K562 (cell line): Measurements from ENCODE around the gene CD226. TPM values are rescaled to one million over a fixed set of nuclear protein-coding genes. Genes with fewer than 3 reads are reported as not detected.
A peak's percentile ranks its signal among the peaks of the same experiment; 100 is the strongest.

Source experiments
- ATAC-seq: fragments of 200-7000 bp; cut with Tn5 transposase; 3 replicates; pipeline ENCODE4 v1.9.1; 2020; ENCODE audit warnings: moderate library complexity
- BruUV-seq: library from RNA; stranded (reverse); fragments of 400-500 nt; replicated peaks from 2 replicates; lab custom pipeline; 2021; lab: Mats Ljungman, UMichigan
- CTCF ChIA-PET: fragments of 300-600 bp; formaldehyde crosslinking; extraction: SDS; loops from one replicate; lab custom pipeline; 2021; ENCODE audit warnings: low intra/inter-chr PET ratio; lab: Yijun Ruan, JAX
- POLR2A ChIA-PET: fragments of 300-600, 350-650 bp; sonication (Branson Sonifier 250); formaldehyde crosslinking; extraction: SDS; loops from one replicate; lab custom pipeline; 2021; ENCODE audit warnings: antibody characterized with exemption, inconsistent platforms; lab: Yijun Ruan, JAX
- DNase-seq, 4 experiments: peaks; one replicate each; pipeline versions ENCODE4 v3.0.0 to v3.0.0-alpha.2; 2011 to 2018; ENCODE audit warnings: low spot score in 3 of 4, mixed read lengths in 3 of 4; ENCODE audit errors: extremely low read depth in 1 of 4
- FAIRE-seq: peaks from 2 replicates; lab custom pipeline; 2011; peaks lifted over from hg19 to GRCh38; lab: Jason Lieb, UNC
- H2AFZ ChIP-seq: 2 replicates; pipeline ENCODE4 v1.6.0; 2011; ENCODE audit warnings: low read depth, low read length, control low read depth, inconsistent platforms
- H3K27ac ChIP-seq: fragments of 200-600 bp; 3 replicates; pipeline ENCODE4 v1.8.0; 2011; ENCODE audit warnings: low read depth, mild to moderate bottlenecking, control low read depth, inconsistent platforms, low read length, moderate library complexity, mixed read lengths; ENCODE audit errors: extremely low read depth
- H3K27me3 ChIP-seq, 2 experiments: fragments of 300-600 bp in 1 of 2; 2 replicates in 1 of 2; 3 replicates in 1 of 2; pipeline versions ENCODE4 v1.6.0 to v1.8.0; 2011; ENCODE audit warnings: inconsistent platforms in 2 of 2, low read length in 2 of 2, mild to moderate bottlenecking in 1 of 2, mixed read lengths in 1 of 2, moderate library complexity in 1 of 2; ENCODE audit not compliant: control insufficient read depth in 2 of 2, insufficient read depth in 2 of 2
- H3K36me3 ChIP-seq: fragments of 300-600 bp; 3 replicates; pipeline ENCODE4 v1.8.0; 2011; ENCODE audit warnings: mild to moderate bottlenecking, low read length, inconsistent platforms; ENCODE audit not compliant: control insufficient read depth, insufficient read depth
- H3K4me1 ChIP-seq, 2 experiments: fragments of 200-600 bp in 1 of 2; replicated peaks in 1 of 2; 2 replicates in 1 of 2; 3 replicates in 1 of 2; pipeline versions ENCODE4 v1.5.1 to v1.8.0; 2011; ENCODE audit warnings: inconsistent platforms in 2 of 2, low read length in 2 of 2, mild to moderate bottlenecking in 1 of 2, mixed read lengths in 1 of 2, moderate library complexity in 1 of 2; ENCODE audit not compliant: control insufficient read depth in 2 of 2, insufficient read depth in 2 of 2
- H3K4me2 ChIP-seq: 2 replicates; pipeline ENCODE4 v1.6.1; 2011; ENCODE audit warnings: low read length, control low read depth, inconsistent platforms, mixed read lengths; ENCODE audit not compliant: insufficient read depth
- H3K4me3 ChIP-seq: fragments of 200-600 bp; sonication (generic), shearing (Covaris generic); 2 replicates; pipeline ENCODE4 v1.5.1; 2016; ENCODE audit warnings: control low read depth, inconsistent platforms
- H3K79me2 ChIP-seq: fragments of 200-600 bp; 3 replicates; pipeline ENCODE4 v1.8.0; 2011; ENCODE audit warnings: low read length, inconsistent platforms; ENCODE audit not compliant: control insufficient read depth, insufficient read depth
- H3K9ac ChIP-seq, 2 experiments: 2 replicates each; pipeline versions ENCODE4 v1.6.0 to v1.6.1; 2011; ENCODE audit warnings: low read depth in 2 of 2, low read length in 2 of 2, control low read depth in 1 of 2, inconsistent platforms in 1 of 2, mild to moderate bottlenecking in 1 of 2, mixed read lengths in 1 of 2; ENCODE audit not compliant: insufficient read depth in 1 of 2
- H3K9me1 ChIP-seq: one replicate; pipeline ENCODE4 v1.6.0; 2011; ENCODE audit warnings: inconsistent platforms, mild to moderate bottlenecking, low read length, moderate library complexity; ENCODE audit not compliant: control insufficient read depth, insufficient read depth
- H3K9me3 ChIP-seq: replicated peaks from 2 replicates; pipeline ENCODE4 v1.5.1; 2011; ENCODE audit warnings: low read depth, low read length, inconsistent platforms; ENCODE audit not compliant: control insufficient read depth, insufficient read depth
- H4K20me1 ChIP-seq: replicated peaks from 2 replicates; pipeline ENCODE4 v1.6.1; 2011; ENCODE audit warnings: low read length, inconsistent platforms, mixed read lengths; ENCODE audit not compliant: control insufficient read depth, insufficient read depth
- CHD7 ChIP-seq: fragments of 200-600 bp; sonication (generic); IDR thresholded peaks from one replicate; pipeline ENCODE4 v1.6.1; 2012; ENCODE audit warnings: mild to moderate bottlenecking, low read depth, low read length, inconsistent platforms
- DLX4 ChIP-seq: fragments of 250-450 bp; sonication (Bioruptor Pico); IDR thresholded peaks from 2 replicates; pipeline ENCODE4 v1.6.1; 2021; ENCODE audit warnings: mild to moderate bottlenecking
- ETV5 ChIP-seq: sonication (generic); formaldehyde crosslinking; IDR thresholded peaks from 2 replicates; pipeline ENCODE4 v1.4.0; 2020; ENCODE audit warnings: low read depth, mild to moderate bottlenecking, missing genetic modification reagents
- GTF2E2 ChIP-seq: fragments of 200-800 bp; sonication (Bioruptor generic); IDR thresholded peaks from 2 replicates; pipeline ENCODE4 v1.6.1; 2016; ENCODE audit warnings: missing genetic modification characterization, missing compliant biosample characterization
- HLTF ChIP-seq: fragments of 450-650 bp; IDR thresholded peaks from 2 replicates; pipeline ENCODE4 v1.6.1; 2016
- MEF2D ChIP-seq: conservative IDR thresholded peaks from 2 replicates; pipeline ENCODE4 v1.6.1; 2016; ENCODE audit warnings: low read depth, missing genetic modification characterization, missing compliant biosample characterization
- MTF1 ChIP-seq: fragments of 250-450 bp; sonication (Bioruptor Pico); IDR thresholded peaks from 2 replicates; pipeline ENCODE4 v1.9.0; 2021; ENCODE audit warnings: moderate library complexity, mild to moderate bottlenecking, inconsistent platforms, borderline replicate concordance
- NCOR1 ChIP-seq: fragments of 450-650 bp; IDR thresholded peaks from 2 replicates; pipeline ENCODE4 v1.6.1; 2016; ENCODE audit warnings: mild to moderate bottlenecking, moderate library complexity
- SPI1 ChIP-seq: IDR thresholded peaks from 2 replicates; pipeline ENCODE4 v1.6.1; 2011; ENCODE audit warnings: low read depth, low read length, control low read depth, borderline replicate concordance
- TAL1 ChIP-seq: fragments of 450-650 bp; IDR thresholded peaks from 2 replicates; pipeline ENCODE4 v1.6.1; 2016; ENCODE audit warnings: mild to moderate bottlenecking
- U2AF2 ChIP-seq: fragments of 200-400 bp; formaldehyde crosslinking; optimal IDR thresholded peaks from 2 replicates; pipeline ENCODE3; 2017; ENCODE audit warnings: low read depth, mild to moderate bottlenecking, low read length
- ZFPM2 ChIP-seq: fragments of 250-450 bp; sonication (Bioruptor Pico); IDR thresholded peaks from 2 replicates; pipeline ENCODE4 v1.5.1; 2022; ENCODE audit warnings: mild to moderate bottlenecking
- ZNF696 ChIP-seq: fragments of 250-450 bp; sonication (Bioruptor Pico); conservative IDR thresholded peaks from 2 replicates; pipeline ENCODE4 v1.4.0; 2020; ENCODE audit warnings: mild to moderate bottlenecking, moderate library complexity
- WGBS: fragments of 100-300 bp; shearing (Covaris generic); methylation state at CpG from one replicate; pipeline ENCODE4 v1.1.6; 2016; ENCODE audit warnings: low coverage, mixed read lengths; ENCODE audit not compliant: insufficient coverage; ENCODE audit errors: missing lambda C conversion rate; 5-methylcytosine and 5-hydroxymethylcytosine counted together
- in situ Hi-C: fragments of 300-500 bp; cut with MboI; formaldehyde crosslinking; loops from 4 replicates; pipeline ENCODE4 v1.15.0; 2018; ENCODE audit warnings: inconsistent platforms, mixed read lengths
- intact Hi-C: fragments of 100-400 bp; cut with micrococcal nuclease; formaldehyde crosslinking; loops from 2 replicates; pipeline ENCODE4 v1.14.2; 2022
- polyA plus RNA-seq, 8 experiments: library from polyadenylated mRNA; depleted of rRNA in 4 of 8; stranded (reverse) in 5 of 8; unstranded in 3 of 8; fragments of >200 nt; fragmentation: Nextera tagmentation in 2 of 8; fragmentation: Illumina TruSeq in 1 of 8; extraction: Ambion mirVana in 2 of 8; extraction: Trizol in 1 of 8; gene quantifications; 2 replicates each; pipeline versions ENCODE4 v1.2.1 to v1.2.3, GENCODE V29; 2011 to 2014; ENCODE audit warnings: inconsistent platforms in 1 of 8, missing spikeins in 1 of 8
- total RNA-seq, 7 experiments: library from RNA; depleted of rRNA in 6 of 7; stranded (reverse); fragments of >200 nt in 6 of 7; fragmentation: Illumina TruSeq in 2 of 7; extraction: Trizol in 2 of 7; gene quantifications; 2 replicates each; pipeline versions ENCODE4 v1.2.1 to v1.2.3, GENCODE V29; 2011 to 2021; ENCODE audit warnings: low replicate concordance in 1 of 7

Gene CD226
- total and polyA plus RNA-seq, 9 of the 15 experiments (the other 6 are each of a cell fraction or from before 2014, with no cell fraction given): 0.32 to 1.7 (median 0.80) TPM

DNA sequence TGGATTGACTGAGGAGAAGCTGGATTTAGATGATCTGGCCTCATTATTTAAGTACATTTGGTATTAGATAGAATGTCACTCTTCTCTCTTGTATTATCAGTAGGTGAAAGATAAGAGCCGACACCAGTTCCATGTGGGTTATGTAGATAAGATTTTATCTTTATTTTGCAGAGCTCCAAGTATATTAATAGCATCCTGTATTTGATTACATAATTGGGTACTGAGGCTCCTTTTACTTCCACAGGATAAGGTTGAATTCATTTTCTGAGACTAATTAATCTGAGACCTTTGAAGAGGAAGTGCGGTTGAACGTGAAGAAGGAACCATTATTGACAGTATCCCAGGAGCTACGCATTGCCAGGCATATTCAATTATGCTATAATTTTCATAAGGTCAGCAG lies 32.8 kb upstream of the CD226 start:
- H3K4me3 ChIP-seq: no peak overlapping the region
- ATAC-seq (no peak), DNase-seq (no peak), FAIRE-seq (no peak)
- no peak overlapping the region for H2AFZ ChIP-seq
- H3K9me3 ChIP-seq: no peaks in the 10 kb centered on the region
- H3K9me1 ChIP-seq: no peaks in the 10 kb centered on the region
- H3K4me1 ChIP-seq: peaks cover 0 to 10% of the 10 kb centered on the region in 2 experiments; a peak in 3 of 5 replicates
- in situ Hi-C loops: no loop called here
- no peaks in the 10 kb centered on the region; the same call in 2 of the 3 replicates for H3K36me3 ChIP-seq
- H3K9ac ChIP-seq: no peak overlapping the region
- intact Hi-C loops: no loop called here
- H4K20me1 ChIP-seq: no peaks in the 10 kb centered on the region
- WGBS: 34% methylated on average over 4 of the region's 4 CpGs
- H3K27ac ChIP-seq: no peak overlapping the region
- no peaks in the 10 kb centered on the region for H3K27me3 ChIP-seq
- no peak overlapping the region for H3K4me2 ChIP-seq
- POLR2A ChIA-PET: no interaction called here
- CTCF ChIA-PET: no interaction called here
- H3K79me2 ChIP-seq: no peaks in the 10 kb centered on the region
- BruUV-seq: no TSS peak
- TF ChIP-seq DLX4 (CRISPR knock-in tag) (no peak), CHD7 (no peak), MEF2D (tag) (peak; percentile 57; the same call in 1 of the 2 replicates), TAL1 (peak; percentile 55), ETV5 (CRISPR knock-in tag) (no peak), ZFPM2 (CRISPR knock-in tag) (no peak), SPI1 (peak; percentile 27; the same call in 1 of the 2 replicates), NCOR1 (peak; percentile 21; the same call in 1 of the 2 replicates), GTF2E2 (tag) (no peak), ZNF696 (CRISPR knock-in tag) (no peak), MTF1 (CRISPR knock-in tag) (no peak), HLTF (no peak), U2AF2 (no peak)
